D341Med (cell line): ENCODE measurements around the gene AIMP1.

Experiments used
- DNase-seq: peaks from one replicate; pipeline ENCODE4 v3.0.0; 2012; ENCODE audit warnings: low spot score

Gene AIMP1

DNA sequence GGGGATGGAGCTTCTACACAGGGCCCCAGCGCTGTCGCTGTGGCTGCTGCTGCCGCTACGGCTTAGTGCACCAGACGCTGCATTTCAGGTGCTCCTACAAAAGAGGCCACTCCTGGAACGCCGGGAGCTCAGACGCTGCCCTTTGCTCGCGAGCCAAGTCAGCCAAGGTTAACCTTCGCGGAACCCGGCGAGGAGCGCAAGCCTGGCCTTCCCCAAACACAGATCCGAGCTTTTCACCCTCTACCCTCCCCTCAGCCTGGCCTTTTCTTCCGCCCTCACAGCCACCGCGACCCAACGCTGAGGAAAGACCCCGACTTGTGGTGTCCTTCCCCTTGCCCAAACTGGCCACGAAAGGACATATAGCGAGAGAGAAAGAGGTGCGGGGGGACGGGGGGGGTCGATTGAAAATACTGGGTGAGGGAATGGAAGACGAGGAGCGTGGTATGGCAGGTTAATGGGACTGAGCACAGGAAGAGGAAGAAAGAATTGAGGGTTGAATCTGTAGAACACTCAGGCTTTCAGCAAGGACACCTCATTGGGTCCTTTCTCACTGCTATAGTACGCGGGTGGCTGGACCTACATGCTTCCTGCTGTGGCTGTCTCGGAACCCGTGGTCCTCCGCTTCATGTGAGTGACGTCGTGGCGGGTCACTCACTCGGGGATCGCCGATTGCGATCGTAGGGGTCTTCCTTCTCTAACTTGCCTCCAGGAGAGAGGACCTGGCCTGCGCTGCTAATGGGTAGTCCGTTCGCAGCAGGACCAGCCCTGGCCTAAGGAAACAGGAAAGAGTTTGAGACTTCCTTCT lies at the start of gene AIMP1, which contains the start of gene TBCK:
Gene AIMP1, plus strand, starts transcription at position 583 of the 805 bp plus-strand sequence. CDS start 8,460 bp downstream, outside the sequence.
Gene TBCK, minus strand, starts transcription at position 242 of the 805 bp plus-strand sequence. CDS start 7,249 bp downstream, outside the sequence.
- DNase-seq, result peak; percentile 85

DNA sequence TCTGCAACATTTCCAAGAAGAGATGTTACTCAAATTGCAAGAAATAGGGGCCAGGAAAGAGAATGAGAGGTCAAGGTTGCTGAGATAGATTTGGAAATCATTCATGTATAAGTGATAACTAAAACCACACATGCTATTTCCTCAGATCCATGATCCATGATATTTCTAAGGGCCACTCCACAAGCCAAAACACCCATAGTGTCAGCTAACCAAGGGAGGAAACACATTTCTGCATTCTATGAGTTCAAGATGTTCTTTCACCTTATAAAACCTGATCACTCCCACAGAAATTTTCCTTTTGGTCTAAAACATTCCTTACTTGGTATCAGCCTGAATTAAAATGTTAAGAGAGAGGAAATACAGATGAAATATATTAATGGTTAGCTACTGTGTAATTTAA lies 47.6 kb upstream of the AIMP1 start:
- no peak for DNase-seq

DNA sequence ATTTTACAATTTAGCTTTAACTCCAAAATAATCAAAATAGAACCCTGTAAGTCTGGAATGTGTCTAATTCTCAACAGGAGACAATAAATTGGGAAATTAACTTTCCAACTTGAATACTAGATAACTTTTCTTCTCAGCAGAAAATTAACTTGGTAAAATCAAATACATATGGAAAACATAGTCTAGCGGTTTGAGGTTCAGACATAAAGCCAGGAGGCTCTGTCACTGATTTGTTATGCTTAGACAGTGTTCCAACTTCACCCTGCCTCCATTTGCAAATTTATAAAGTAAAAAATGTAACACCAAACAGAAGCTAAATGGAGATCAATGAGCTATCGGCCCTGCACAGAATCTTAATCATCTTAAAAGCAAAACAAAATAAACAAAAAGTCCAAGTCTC lies 46.6 kb upstream of the AIMP1 start:
- no peak for DNase-seq

DNA sequence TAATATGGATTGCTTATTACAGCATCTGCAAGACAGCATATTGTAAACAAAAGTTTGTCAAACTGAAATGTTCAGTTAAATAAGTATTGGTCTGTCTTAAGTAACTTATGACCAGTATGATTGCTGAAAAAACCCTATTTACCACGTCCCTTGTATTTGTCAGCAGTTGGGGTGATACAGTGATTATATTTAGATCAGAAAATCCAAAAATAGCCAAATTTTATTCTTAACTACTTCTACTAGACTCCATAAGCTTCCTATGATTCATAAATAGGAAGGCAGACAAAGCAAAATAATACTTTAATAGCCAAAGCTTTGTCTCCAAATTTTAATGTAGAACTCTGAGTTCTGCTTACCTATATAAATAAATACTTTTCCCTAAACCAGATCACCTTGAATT lies 45.6 kb upstream of the AIMP1 start:
- no peak for DNase-seq

DNA sequence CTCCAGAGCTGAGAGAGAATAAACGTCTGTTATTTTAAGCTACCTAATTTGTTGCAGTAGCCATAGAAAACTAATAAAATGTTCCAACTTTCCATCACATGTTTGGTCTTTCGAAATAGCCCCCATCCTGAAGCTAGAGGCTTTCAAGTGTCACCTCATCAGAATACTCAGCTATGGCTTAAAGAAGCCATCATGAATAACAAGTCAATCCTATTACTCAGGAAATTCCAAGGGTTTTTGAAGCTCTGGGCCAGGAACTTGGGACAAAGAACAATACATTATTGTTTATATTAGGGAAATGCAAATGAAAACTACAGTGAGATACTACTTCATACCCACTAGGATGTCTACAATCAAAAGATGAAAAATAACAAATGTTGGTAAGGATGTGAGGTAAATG lies 42.5 kb upstream of the AIMP1 start:
- DNase-seq, result no peak

DNA sequence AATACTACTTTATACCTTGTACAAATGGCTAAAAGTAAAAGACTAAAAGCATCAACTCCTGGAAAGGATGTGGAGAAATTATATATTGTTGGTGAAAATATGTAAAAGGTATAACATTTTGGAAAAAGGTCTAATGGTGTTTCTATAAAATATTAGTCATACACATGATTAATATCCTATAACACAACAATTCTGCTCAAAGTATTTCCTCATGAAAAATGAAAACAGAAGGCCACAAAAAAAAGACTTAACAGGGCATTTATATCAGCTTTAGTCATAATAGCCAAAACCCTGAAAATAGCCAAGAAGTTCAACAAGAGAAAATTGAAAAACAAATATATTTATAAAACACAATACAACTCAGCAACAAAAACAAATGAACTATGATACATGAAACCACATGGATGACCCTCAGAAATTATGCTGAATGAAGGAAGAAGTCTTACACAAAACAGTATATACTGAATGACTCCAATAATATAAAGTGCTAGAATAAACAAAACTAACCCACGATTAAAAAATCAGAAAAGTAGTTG lies 39.1 kb upstream of the AIMP1 start:
- no peak for DNase-seq

DNA sequence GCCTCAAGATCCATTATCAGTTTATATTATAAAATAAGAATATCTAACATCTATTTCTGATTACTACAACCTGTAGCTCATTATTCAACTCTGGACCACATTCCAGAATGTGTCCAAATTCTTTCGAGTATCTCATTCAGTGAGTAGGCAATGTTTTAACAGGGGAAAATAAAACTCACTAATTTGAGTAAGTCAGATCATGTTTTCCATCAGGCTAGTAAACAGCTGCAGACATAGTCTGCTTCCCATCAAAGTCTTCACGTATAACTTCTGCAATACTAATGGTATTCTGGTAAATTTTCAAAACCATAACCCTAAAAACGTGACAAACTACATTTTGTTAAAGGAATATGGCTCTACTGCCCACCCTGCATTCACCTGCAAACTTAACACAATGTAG lies 32.1 kb upstream of the AIMP1 start:
- no peak for DNase-seq

DNA sequence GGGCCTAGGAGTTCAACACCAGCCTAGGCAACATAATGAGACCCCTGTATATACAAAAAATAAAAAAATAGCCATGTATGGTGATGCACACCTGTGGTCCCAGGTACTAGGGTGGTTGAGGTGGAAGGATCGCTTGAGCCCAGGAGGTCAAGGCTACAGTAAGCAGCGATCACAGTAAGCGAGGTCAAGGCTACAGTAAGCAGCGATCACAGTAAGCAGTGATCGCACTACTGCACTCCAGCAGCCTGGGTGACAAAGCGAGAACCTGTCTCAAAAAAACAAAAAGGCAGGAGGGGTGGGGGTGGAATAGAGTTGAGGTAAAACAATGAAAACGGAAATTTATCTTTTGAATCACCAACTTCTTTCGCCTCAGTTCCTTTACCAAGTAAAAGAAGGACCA lies 29.7 kb upstream of the AIMP1 start:
- DNase-seq, result no peak

DNA sequence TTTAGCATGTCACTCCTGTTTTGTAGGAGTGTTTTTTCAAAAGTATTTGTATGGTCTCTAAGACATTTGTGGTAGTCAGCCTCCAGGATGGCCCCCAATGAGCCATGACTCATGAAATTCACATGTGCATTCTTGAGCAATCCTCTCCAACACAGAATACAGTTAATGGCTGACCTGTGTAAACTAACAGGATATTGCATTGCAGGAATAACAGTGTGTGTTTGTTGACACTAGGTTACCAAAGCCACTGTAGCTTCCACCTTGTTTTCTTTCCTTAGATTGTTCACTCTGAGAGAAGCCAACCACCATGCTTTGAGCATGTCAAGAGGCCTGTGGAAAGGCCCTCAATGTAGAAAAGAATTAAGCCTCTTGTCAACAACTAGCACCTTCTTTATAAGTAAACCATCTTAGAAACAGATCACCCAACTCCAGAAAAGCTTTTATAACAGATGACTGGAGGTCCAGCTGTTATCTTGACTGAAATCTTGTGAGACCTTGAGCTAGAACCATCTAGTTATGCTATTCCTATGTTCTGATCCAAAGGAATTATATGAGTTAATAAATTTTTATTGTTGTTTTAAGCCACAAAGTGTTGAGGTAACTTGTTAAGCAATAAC lies 28.9 kb upstream of the AIMP1 start:
- DNase-seq, result no peak

DNA sequence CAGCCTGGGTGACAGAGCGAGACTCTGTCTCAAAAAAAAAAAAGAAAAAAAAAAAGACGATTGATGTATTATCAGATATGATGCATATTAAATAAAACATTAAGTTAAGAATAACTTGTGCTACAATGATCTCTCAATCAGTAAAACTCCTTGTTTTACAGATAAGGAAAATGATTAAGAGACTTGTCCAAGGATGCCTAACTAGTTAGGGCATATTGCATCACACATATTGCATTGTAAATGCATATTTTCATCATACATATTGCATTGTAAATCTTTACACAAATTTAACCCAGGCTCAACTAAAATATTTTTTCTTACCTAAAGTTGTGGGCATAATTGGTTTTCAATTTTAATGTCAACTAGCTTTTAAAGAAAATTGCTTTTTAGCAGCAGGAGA lies 26.6 kb upstream of the AIMP1 start:
- DNase-seq, result no peak

DNA sequence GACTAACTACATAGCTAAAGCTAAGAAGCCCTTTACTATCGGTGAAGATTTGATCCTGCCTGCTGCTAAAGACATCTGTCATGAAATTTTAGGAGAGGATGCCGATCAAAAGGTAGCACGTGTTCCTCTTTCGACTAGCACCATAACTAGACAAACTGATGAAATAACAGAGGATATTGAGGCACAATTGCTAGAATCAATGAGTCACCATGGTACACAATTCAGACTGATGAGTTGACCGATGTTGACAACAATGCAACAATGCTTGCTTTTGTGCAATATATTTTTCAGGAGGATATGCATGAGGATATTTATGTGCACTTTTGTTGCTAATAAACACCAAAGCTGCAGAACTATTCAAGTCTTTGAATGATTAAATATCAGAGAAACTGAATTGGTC lies 24.7 kb upstream of the AIMP1 start:
- DNase-seq, result no peak

DNA sequence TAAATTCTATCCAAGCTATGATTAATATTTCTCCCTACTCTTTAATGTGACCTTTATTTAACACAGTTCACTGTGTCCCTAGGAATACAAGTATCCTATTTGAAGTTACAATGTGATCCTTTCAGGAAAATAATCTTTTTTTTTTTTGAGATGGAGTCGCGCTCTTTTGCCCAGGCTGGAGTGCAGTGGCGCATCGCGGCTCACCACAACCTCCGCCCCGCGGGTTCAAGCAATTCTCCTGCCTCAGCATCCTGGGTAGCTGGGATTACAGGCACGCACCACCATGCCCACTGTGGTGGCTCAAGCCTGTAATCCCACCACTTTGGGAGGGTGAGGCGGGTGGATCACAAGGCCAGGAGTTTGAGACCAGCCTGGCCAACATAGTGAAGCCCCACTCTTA lies 22.3 kb upstream of the AIMP1 start:
- DNase-seq, result no peak

DNA sequence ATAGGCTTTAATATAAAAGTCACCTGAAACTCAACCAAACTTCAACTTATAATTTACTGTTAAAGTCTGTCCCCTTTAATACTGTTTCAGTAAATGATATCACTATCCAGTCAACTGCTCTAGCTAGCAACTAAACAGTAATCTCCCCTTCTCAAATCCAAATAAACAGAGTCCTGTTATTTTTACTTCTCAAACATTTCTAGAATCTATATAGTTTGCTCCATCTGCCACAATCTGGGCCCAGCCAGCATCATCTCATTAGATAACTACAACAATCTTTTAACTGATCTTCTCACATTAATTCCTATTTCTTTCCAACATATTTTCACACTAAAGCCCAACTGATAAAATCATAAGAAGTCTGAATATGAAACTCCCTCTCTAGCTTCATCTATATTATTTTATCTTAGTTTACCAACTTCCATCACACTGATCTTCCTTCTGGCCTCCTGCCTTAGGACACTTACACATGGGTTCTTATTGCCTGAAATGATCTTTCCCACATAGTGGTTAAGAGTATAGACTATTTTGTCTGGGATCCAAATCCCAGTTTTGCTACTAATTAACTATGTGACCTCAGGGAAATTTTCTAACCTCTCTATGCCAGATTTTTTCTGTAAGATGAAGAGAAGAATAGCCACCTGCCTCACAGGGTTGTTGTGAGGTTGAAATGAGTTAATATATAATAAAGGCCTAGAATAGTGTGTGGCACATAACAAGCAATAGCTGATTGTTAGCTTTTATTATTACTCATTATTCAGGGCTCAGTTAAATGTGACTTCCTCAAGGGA lies 18.9 kb upstream of the AIMP1 start:
- DNase-seq, result no peak

DNA sequence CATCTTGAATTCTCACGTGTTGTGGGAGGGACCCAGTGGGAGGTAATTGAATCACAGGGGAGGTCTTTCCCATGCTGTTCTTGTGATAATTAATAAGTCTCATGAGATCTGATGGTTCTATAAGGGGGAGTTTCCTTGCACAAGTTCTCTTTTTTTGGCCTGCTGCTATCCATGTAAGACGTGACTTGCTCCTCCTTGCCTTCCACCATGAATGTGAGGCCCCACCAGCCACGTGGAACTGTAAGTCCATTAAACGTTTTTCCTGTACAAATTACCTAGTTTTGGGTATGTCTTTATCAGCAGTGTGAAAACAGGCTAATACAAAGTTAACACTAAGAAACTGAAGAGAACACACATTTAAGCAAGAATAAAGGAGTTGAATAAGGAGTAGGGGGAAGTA lies 16.4 kb upstream of the AIMP1 start:
- DNase-seq, result no peak

DNA sequence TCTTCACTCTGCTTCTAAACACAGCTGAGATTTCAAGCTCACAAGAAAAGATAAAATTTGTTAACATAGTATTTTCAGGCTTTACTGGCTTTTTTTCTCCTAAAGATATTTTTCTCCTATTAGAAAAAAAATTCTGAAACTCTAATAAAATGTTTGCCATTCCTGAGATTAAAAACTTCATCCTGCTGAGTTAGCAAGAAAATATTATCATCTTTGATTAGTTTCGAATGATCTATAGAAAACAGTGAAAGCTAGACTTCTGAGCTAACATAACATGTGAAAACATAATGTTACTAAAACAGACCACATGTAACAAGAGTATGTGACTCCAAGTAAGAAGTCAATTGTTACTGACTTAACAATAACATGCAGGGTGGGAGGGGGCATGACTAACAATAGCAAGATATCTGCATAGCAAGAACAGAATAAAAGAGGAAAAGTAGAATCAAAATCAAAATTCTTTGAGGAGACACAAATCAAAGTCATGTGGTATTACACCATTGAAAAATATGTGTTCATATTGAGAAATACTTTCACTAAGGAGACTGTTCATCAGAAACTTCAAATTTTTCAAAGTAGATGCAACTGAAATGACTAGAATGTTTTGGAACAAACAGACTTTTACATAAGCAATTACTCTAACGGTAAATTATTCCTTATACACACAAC lies 14.8 kb upstream of the AIMP1 start:
- no peak for DNase-seq

DNA sequence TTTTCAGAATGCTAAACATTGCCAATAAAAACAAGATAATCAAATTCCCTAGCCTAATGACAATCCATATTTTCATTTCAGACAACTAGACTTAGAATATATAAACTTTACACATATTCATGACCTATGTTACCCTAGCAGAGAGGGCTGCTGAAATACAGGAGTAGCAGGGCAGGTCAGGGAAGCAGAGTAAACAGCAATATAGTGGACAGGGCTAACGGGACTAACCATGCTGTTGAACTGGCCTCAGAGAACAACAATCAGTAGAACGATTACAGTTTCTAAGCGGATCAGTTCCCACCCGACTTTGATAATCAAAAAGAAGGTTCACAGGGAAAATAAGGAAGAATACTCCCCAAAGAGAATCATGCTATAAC lies 14.3 kb upstream of the AIMP1 start:
- DNase-seq, result no peak

DNA sequence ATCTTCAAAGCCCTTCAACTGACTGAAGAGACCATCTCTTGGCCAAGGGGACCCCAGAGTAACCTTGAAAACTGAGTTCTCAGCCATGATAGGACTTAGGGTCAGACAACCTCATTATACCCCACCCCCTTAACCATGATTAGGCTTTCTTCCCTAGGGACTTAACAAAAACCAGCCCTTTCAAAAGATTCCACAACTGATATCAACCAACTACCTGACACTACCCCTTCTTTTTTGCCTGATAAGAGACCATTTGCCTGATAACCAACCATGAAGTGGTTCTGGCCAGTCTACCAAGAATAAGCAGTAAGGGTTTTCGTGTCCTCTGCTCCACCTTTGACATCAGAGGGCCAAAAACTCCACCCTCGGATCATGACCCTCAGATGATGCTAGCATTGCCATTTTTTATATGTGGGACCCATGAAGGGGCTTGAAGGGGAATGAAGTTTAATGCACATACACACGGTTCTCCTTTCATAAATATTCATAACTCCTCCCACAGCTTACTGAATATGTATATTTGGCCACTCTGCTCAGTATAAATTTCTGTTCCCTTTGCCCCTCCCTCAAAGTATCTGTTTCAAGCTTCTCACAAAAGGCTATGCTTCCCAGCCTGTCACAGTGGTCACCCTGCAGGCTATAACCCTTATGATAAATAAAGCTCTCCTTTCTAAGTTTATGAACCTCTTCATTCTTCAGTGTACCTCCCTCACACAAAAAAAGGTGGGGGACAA lies 12.6 kb upstream of the AIMP1 start:
- DNase-seq, result no peak

DNA sequence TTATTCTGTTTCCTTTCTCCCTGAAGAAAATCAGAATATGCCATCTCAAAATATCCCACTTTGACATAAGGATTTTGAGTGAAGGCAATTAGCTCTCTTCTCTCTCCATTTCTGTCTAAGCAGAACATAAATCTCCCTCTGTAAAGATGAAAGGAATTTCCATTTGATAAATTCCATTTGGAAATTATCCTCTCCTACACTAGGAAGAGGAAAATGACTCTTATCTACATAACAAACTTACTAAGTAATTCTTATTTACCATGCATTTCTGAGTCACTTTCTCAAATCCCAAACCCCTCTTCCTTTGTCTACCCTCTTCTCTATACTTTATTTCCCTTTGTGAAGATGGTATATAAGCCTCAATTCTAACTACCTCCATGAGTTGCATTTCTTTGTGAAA lies 11.7 kb upstream of the AIMP1 start:
- no peak for DNase-seq

DNA sequence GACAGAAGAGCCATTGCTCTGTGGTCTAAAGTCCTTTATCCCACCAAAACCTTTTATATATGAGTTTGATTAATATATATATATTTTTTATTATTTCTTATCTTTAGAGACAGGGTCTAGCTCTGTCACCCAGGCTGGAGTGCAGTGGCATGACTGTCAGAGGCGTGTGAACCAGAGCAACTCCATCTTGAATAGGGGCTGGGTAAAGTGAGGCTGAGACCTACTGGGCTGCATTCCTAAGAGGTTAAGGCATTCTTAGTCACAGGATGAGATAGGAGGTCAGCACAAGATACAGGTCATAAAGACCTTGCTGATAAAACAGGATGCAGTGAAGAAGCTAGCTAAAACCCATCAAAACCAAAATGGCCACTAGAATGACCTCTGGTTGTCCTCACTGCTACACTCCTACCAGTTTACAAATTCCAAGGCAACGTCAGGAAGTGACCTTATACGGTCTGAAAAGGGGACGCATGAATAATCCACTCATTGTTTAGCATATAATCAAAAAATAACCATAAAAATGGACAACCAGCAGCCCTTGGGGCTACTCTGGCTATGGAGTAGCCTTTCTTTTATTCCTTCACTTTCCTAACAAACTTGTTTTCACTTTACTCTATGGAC lies 10.8 kb upstream of the AIMP1 start:
- no peak for DNase-seq

DNA sequence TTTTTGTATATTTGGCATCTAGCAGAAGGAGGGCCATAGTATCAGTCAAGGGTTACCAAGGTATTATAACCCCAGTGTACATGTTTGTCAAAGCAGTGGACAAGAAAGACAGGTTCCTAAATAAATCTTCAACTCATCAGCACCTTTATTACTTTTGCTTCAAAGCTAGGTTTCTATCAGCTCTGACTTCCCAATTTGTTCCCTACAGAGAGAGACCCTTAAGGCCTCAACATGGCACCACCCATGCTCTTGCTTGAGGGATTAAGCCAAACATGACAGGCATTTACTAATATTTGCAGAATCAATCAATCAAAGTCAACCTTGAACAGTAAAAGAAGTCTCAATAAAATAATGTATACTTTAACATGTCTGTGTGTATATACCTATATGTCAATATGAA lies 9.8 kb upstream of the AIMP1 start:
- DNase-seq, result no peak

DNA sequence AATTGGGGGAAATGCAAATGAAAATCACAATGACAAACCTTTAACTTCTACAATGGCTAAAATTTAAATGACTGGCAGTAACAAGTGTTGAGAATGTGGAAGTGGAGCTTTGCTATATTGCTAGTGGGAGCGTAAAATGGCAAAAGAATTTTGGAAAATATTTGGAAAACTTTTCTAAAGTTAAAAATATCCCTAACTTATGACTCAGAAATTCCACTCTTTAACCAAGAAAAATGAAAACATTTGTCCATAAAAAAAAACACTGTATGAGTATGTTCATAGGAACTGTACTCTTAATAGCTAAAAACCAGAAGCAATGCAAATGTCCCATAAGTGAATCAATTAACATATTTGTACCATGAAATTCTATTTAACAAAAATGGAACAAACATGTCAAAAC lies 4.0 kb upstream of the AIMP1 start:
- DNase-seq, result no peak
